Measurements from ENCODE around the gene DISC1.

The DISC1 gene

GRCh38 chr1:231913493-231913892 is 286.9 kb downstream of the DISC1 start:
- TF ChIP-seq CTCF (conservative IDR thresholded peaks at IDR 0.05; ENCODE audit: low read depth, low read length) = no peak
- H3K4me3 ChIP-seq (ENCODE audit: low read length) = no peak overlapping the region
- no peak for DNase-seq (ENCODE audit: low read depth)

- H3K4me3 ChIP-seq (ENCODE audit: low read length) = no peak overlapping the region
- DNase-seq (ENCODE audit: low read depth) = no peak
- TF ChIP-seq CTCF (conservative IDR thresholded peaks at IDR 0.05; ENCODE audit: low read depth, low read length) = no peak
Measured at GRCh38 chr1:231918239-231919015, 291.8 kb downstream of the DISC1 start.

- no peak overlapping the region for H3K4me3 ChIP-seq (ENCODE audit: low read length)
- DNase-seq (ENCODE audit: low read depth) = no peak
- TF ChIP-seq CTCF (conservative IDR thresholded peaks at IDR 0.05; ENCODE audit: low read depth, low read length) = no peak
Measured at GRCh38 chr1:231919239-231919885, 292.8 kb downstream of the DISC1 start.

GRCh38 chr1:231919886-231920285 is 293.3 kb downstream of the DISC1 start:
- TF ChIP-seq CTCF (conservative IDR thresholded peaks at IDR 0.05; ENCODE audit: low read depth, low read length) = no peak
- no peak for DNase-seq (ENCODE audit: low read depth)
- no peak overlapping the region for H3K4me3 ChIP-seq (ENCODE audit: low read length)

- DNase-seq (ENCODE audit: low read depth) = no peak
- no peak for TF ChIP-seq CTCF (conservative IDR thresholded peaks at IDR 0.05; ENCODE audit: low read depth, low read length)
- no peak overlapping the region for H3K4me3 ChIP-seq (ENCODE audit: low read length)
Measured at GRCh38 chr1:231921646-231922345, 295.2 kb downstream of the DISC1 start.

GRCh38 chr1:231923491-231924041 is 297.0 kb downstream of the DISC1 start:
- DNase-seq (ENCODE audit: low read depth) = no peak
- no peak for TF ChIP-seq CTCF (conservative IDR thresholded peaks at IDR 0.05; ENCODE audit: low read depth, low read length)
- no peak overlapping the region for H3K4me3 ChIP-seq (ENCODE audit: low read length)

Measured in retinal pigment epithelial cell (primary cell).